ENCODE results near the gene FCHSD2.
A peak's percentile ranks its signal among the peaks of the same experiment; 100 is the strongest.

Gene FCHSD2

DNA sequence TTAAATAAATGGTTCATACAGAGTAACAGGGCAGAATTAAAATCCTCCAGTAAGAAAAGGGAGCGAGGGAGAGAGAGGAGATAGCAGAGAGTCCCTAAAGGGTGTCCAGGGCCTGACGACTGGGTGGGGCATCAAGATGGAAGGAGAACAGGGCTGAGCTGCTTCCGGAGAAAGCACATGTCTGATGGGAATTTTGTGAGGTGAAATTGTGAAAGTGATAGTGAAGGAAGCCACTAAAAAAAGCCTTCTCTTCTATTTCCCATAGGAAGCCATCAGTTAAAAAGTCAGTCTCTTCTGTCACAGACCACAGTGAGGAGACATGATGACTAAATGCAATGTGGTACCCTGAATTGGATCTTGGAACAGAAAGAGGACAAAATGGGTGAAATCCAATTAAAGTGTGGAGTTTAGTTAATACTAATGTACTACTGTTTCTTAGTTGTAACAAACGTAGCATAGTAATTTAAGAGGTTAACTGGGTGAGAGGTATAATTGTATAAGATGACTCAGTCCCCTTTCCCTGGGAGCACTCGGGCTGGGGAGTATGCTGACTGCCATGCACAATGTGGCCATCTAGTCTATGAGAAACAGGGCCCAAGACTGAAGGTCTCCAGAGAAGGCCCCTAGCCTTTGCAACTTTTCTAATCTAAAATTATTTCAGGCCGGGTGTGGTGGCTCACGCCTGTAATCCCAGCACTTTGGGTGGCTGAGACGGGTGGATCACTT, 29.5 kb upstream of the FCHSD2 start:
- no peak for DNase-seq

DNA sequence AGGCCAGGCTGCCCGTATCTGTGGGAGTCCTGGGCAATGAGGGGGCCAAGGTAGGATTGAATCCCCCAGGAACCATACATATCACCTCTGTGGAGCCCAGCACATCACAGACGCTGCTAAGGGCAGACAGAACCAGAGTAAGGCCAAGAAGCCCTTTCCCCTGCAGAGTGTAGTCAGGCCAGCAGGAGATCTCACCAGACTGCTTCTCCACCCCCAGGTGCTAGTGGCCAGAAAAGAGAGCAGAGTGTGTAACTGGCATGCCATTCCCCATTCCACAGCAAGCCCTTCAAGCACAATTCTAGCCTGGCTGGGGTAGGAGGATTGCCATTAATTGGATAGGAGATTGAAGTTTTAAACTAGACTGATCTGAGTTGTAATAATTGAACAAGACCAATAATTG, 28.0 kb upstream of the FCHSD2 start:
- DNase-seq: no peak

DNA sequence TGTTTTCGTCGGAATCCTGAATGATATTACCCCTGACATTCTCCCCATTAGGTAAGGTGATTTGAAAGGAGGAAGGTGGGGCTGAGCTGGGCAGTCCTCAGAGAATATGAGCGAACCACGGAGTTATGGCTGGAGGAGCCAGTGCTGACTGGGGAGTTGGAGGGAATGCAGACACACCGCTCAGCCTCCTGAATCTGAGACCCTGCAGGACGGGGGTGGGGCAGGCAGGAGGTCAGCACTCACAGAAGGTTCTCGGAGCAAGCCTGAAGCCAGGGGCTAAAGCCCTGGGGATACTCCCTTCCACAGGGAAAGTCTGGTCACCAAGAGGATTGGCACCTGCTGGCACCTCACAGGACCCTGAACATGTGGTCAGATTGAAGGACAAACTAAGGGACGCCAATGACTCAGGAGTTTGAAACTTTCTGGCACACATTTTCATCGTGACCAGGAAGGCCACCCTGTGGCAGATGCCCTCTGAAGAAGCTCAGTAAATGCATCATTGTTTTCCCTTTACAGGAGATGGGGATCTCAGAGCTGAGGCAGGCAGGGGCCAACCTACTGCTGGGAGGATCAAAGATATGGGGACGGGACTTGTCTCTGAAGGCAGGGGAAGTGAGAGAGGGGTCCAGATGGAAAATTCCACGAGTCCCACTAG, 26.9 kb upstream of the FCHSD2 start:
- no peak for DNase-seq

DNA sequence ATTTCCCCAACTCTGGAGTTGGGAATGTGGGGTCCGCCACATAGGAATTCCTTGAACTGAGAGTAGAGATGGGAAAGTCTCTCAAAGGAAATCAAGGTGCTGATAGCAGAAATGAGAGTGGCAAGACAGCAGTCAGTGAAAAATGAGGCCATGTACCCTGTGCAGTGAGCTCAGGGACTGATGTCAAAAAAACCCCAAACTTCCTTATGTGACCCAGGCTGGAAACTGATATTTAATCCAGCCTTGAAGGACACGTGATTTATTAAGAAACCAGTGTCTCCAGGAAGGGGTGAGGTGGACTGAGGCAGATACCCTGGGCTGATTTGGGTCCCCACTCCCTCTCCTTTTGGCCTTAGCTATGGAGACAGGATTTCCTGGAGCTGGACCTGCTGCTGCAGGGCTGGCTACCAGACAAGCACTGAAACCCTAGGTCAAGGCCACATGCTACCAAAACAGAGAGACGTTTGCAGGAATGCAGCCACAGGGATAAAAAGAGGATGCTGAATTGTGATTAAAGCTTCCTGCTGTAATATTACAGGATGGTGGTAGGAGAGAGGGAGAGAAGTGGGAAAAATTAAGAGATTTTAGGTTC, 25.3 kb upstream of the FCHSD2 start:
- no peak for DNase-seq

DNA sequence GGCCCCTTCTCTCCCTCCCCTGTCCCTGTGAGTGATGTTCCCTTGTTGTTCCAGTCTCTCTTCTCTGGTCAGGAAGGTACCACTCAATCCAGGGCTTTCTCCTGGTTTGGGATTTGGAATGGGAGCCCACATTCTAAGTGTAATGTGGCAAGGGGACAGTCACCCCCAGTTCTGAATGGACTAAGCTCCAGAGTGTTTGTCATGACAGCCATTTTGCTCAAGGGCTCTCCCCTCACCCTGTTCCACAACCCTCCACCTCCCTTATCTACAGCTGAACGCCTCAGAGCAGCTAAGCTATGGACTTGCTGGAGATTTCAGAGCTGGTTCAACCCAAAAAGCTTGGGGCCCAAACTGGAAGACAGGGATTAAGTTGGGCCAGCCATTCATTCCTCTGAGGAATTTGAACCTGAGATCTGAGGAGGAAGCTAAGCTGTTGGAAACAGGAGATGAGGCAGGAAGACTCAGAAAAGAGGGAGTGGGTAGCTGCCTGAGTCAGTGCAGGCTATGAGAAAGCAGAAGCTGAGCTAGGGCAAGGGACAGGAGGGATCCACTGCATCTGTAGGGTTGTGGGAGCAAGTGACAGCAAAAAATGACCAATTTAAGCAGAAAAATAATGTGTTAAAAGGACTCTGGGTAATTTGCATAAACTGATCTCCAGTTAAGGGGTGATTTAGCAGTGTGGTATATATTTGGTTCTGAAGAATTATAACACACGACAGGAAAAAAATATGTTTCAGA, 22.9 kb upstream of the FCHSD2 start:
- no peak for DNase-seq

DNA sequence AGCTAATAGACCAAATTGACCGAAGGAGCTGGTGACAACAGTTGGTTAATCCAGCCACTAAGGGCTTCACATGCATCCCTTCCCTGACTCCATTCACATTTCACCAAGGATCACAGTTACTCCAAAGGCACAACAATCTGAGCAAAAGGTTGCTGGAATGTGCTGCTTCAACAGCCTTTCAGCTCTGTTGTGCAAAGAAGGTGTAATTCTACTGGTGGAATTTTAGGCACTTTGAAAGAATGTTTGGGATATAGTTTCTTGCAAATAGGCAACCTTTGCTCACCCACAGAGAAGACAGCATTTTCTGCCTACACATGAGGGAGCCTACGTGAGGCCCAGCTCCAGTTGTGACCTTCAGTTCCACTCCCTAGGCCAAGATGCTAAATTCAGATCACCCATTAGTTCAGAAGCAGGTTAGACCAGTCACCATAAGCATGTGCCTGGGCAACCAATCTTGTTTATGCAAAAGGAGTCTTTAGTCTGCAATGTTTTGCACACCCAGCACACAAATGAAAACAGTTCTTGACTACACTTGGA, 21.6 kb upstream of the FCHSD2 start:
- no peak for DNase-seq

DNA sequence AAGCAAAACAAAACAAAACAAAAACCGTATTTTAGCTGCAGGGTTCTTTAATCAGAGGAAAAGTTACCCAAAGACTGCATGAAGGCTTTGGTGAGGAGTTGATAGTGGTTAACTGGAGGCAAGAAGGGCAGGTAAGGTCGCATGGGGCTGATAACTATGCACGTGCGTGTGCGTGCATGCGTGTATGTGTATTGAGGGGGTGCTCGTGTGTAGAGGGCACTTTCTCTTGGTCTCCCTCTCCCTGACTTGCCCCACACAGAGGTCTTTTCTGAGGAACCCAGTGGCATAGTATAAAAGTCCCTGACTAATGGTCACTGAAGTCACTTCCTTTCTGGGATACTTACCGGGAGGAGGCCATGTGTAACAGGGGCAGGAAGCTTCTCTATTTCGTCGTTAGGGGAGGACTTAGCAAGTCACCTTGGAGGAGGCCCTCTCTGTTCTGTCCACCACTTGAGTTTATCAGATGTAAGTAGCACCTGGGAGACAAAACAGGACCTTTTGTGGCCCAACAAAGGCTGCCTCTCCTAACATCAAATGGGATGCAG, 20.1 kb upstream of the FCHSD2 start:
- DNase-seq: no peak

DNA sequence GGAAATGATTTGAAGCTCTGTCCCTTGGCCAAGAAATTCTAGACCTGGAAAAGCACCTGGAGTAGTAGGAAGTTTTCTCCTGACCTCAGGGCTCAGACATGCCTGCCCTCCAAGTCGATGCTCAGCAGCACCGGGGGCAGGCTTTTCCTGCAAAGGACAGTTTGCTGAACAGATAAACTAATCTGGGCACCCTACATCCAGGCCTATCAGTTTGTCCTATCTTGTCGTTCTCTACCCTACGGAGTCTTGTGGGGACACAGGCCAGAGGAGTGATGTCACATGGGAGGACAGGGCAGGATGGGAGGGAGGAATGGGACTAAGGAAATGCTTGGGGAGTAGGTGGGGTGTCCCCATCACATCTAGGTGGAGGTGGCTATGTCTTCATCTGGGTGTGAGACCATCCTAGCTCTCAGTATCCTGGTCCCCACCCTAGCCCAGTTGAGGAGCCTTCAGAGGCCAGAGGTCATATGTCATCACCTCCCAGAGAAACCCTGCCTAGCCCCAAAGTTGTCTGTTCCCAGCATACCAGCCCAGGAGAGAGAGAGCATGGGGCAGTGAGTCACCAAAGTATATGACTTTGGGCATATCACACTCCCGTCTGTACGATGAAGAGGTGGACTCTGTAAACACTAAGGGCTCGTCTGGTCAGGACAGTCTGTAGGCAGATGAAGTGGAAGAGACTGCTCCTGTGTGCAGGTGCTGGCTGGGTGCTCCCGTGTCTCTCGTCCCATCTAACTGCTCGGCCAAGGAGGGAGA, 18.1 kb upstream of the FCHSD2 start:
- no peak for DNase-seq

DNA sequence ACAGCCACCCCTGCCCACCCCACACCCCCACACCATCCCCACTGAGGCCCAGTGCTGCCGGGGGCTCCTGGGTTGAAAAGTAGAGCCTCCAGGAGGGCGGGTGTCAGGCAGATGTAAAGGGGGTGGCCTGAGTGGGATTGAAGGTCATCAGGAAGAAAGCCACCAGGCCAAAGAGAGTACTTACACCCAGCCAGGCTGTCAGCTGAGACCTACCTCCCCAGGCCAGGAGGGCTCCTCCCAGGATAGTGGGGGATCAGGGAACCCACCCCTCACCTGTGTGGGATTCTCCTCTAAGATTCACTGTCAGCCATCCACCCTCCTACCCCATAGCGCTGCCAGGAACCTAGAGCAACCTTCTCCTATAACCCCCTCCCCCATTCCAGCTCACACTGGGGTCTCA, 17.2 kb upstream of the FCHSD2 start:
- no peak for DNase-seq

DNA sequence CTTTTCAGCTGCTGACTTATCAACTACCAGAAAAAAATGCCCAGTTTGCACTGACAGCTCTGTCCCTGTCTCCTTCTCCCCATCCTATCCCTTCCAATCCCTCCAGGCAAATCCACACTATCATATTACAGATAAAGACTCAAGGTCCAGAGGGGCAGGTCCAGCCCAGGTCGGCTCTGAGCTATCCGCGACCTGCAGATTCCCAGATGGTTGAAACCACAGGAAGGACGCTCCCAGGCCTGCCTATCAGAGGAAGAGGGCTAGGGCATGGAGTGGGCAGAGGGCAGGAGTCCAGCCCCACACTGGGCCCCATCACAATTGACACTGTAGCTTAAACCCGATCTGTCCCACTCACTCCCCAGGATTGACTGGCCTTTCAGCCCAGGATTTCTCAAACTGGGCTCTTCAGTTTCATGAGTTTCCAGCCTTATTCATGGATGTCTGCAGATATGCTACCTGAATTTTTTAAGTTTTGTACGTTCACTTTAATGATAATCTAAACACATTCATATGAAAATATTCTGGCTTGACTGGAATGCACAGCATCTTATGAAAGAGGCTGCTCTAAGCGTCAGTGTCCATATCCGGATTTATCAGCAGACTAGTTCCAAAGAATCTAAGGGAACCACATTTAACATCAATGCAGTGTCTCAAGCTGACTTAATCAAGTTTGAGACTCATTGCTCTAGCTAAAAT, 16.4 kb upstream of the FCHSD2 start:
- no peak for DNase-seq

DNA sequence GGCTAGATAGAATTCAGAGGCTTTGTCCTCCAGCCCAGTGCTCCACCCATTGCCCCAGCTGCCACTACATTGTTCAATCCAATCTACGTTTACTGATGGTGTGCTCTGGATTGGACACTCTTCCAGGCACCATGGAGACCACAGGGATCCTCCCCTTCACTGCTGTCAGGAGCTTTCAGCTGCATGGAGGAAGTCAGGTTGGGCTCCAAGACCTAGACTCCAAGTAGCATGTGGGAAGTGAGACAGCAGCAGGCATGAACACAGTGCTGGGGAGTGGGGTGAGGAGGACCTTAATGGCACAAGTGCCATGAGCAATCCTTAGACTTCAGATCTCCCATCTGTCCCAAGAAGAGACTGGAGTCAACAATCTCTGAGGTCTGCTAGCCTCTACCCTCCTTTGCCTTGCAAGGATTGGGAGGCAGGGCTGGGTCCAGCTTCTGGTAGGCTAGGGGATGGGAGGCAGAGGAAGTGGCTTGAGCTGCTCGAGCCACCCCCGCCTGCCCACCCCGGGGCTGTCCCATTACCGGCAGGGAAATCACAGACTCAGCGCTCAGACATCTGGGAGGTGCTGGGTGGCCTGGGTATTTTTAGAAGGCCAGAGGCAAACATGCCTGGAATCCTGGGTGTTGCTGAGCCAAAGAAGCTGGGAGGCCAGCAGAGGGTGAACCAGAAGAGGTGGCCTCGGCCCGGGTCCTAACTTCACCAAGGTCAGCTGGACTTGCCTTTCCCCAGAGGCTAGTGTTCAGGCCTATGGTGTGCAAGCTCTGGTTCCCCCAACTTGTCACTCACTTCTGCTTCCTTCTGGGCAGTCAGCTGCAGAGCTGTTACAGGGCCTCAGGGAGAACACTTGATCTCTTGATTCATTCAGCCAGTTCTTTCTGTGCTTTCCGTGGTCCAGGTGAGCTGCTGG, 15.2 kb upstream of the FCHSD2 start:
- peak in 6 of 14 donors; percentile 29 to 69 (median 52) for DNase-seq

DNA sequence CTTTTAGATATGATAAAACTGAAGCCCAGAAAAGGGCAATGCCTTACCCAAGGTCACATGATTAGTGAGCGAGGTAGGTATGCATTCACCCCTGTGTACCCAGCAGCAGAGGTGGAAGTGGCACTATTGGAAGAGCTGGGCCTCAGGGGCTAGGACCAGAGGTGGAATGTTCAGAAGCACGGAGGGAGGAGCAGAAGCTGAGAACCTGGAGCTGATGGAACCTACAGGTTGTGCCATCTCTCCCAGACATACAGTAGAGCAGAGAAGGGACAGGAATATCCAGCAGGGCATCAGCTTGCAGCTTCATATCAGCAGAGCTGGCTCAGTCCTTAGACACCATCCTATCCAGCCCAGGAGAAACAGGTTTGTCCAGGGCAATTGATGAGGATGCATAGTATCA, 14.6 kb upstream of the FCHSD2 start:
- no peak for DNase-seq

DNA sequence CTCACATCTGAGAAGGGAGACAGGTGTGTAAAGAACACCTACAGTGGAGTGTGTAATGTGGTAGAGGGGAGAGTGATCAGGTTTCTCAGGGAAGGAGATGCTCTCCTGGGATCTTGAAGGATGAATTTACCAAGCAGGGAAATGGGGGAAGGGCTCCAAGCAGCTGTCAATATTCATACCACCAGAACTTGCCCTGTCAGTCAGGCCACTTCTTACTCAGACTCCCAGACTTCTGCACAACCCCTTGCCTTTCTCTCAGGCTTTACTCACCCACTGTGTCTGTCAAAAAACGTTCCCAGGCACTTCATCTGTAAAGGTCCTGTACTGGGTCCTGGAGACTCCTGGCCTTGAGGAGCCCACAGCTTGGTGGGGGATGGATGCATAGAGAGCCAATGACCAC, 14.0 kb upstream of the FCHSD2 start:
- DNase-seq: no peak

DNA sequence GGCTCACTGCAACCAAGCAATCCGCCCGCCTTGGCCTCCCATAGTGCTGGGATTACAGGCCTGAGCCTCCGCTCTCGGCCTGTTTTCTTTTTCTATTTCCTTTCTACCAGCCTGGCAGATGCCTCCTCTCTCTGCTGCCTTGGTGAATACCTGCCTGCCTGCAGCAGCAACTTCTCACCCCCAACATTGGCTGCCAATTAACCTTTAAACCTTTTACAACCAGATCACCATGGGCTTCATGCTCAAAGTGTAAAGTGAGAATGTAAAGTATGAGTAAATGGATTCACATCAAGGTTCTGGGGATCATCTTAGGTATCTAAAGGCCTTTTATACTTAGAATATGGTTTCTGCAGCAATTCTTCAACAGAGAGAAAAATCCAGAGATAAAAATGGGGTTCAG, 13.0 kb upstream of the FCHSD2 start:
- no peak for DNase-seq

DNA sequence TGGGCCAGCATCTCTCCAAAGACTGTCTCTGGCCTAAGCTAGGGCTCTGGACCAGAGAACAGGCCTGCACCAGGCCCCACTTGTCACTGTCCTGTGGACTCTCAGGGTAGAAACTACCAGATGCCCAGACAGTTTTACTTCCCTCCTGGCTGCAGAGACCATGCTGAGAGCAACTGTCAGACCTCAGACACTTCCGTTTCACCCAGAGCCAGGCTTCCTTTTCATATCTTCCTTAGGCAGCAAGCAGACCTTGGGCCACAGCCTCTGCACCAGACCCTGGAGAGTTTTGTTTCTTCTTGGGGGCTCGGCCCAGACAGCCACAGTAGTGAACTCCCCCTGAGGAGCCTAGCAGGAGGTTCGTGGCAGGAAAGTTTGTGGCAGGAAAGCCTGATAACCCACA, 12.1 kb upstream of the FCHSD2 start:
- DNase-seq: peak in 6 of 14 donors; percentile 17 to 65 (median 34)

DNA sequence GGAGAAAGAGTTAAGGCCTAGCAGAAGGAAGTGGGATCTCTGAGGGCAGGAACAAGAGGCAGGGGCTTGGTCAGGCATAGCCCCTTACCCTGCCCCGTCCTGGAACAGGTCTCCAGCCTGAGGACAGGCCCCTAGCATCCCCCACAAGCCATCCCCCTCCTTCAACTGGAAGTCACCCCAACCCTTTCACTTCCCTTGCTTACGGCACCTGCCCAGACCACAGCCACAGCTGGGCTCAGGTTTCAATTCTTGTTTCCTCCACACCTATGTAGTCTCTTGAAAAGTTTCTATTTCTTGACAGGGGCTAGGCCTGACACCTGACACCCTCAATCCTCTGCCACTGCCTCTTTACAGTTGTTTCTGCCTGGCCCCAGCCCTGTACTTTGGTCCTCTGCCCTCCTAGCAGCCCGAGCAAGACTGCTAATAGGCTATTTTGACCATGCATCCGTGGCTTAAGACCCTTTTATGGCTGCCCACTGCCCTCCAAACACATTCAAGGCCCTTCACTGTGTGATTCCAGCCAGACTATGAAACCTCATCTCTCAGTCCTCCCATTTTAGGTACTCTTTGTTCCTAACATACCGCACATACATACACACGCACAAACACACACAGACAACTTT, 10.9 kb upstream of the FCHSD2 start:
- DNase-seq: no peak

DNA sequence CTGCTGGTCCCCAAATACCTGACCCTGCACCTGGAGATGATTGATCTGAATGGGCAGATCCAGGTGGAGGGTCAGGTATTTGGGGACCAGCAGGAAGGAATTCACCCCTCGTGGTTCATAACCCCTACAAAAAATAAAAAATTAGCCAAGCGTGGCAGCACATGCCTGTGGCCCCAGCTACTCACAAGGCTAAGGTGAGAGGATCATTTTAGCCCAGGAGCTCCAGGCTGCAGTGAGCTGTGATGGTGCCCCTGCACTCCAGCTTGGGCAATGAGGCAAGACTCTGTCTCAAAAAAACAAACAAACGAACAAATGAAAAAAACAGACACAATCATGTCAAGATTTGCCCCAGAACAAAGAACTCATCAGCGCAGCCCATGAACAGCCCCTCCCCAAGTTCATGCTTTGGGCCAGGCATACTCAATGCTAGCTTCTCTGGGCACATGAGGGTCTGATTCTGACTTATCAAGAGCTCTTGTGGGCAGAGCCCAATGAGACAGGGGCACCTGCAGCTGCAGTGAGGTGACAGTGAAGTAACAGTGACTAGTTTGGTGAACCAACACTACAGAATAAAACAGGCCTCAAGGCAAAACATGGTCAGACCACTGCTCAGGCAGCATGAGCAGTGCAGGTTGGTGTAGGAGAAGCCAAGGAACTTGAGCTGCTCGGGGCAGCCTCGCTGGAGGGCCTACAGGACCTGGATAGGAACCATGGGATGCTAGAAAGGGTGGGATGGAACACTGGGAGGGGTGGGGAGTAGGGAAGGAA, 10.2 kb upstream of the FCHSD2 start:
- DNase-seq: no peak

DNA sequence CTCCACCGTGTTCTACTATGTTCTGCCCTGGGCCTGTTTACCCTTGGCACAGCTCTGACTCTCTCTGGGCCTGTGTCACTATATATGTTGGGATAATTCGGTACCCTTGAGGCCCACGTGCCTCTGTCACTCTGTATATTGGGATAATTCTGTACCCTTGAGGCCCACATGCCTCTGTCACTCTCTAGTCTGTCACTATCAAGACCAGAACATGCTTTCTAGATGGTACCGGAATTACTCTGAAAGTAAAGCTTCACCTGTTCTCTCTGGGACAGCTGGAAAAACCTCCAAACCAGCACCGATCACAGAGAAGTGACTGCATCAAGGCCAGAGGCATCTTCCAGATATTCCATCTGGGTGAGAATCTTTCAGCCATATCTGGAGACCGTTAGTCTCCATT, 9.3 kb upstream of the FCHSD2 start:
- DNase-seq: no peak

DNA sequence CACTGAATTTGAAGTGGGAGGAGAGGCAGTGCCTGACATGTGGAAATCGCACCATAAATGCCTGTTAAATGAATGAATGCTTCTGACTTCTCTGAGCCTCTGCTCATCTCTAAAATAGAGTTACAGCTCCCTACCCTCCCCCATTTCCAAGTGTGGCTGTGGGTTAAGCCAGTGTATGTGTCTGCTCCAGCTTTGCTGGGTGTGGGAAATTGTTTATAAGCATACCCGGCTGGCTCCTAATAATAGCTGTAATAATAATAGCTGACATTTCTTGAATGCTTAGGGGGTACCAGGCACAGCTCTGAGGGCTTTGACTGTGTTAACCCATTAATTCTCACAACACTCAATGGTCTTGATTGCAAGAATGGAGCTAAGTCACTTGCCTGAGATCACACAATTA, 7.0 kb upstream of the FCHSD2 start:
- no peak for DNase-seq
